H9 (cell line): ENCODE measurements around the gene FBXL7. TPM values are rescaled to one million over a fixed set of nuclear protein-coding genes. Genes with fewer than 3 reads are reported as not detected.

ENCODE experiments used
- DNase-seq: peaks from one replicate; pipeline ENCODE4 v3.0.0-alpha.2; 2017
- H2AFZ ChIP-seq: one replicate; pipeline ENCODE4 v1.6.1; 2013; ENCODE audit warnings: mild to moderate bottlenecking, low read length, control low read depth, moderate library complexity
- H2AK5ac ChIP-seq: 2 replicates; pipeline ENCODE4 v1.6.1; 2013; ENCODE audit warnings: low read length, control low read depth, mixed read lengths; ENCODE audit not compliant: insufficient read length
- H2BK120ac ChIP-seq: one replicate; pipeline ENCODE4 v1.6.1; 2013; ENCODE audit warnings: low read depth, mild to moderate bottlenecking, low read length, control low read depth, inconsistent platforms; ENCODE audit not compliant: poor library complexity, severe bottlenecking
- H2BK12ac ChIP-seq: 2 replicates; pipeline ENCODE4 v1.6.1; 2013; ENCODE audit warnings: low read length, control low read depth, mixed read lengths, low read depth; ENCODE audit not compliant: insufficient read length
- H2BK15ac ChIP-seq: 2 replicates; pipeline ENCODE4 v1.6.1; 2013; ENCODE audit warnings: low read depth, low read length, control low read depth
- H2BK20ac ChIP-seq: one replicate; pipeline ENCODE4 v1.6.1; 2013; ENCODE audit warnings: low read depth, mild to moderate bottlenecking, low read length, control low read depth, inconsistent platforms; ENCODE audit not compliant: poor library complexity, severe bottlenecking
- H2BK5ac ChIP-seq: 2 replicates; pipeline ENCODE4 v1.6.1; 2013; ENCODE audit warnings: low read length, control low read depth, mixed read lengths; ENCODE audit not compliant: insufficient read length
- H3K14ac ChIP-seq: 2 replicates; pipeline ENCODE4 v1.6.1; 2013; ENCODE audit warnings: low read length, control low read depth; ENCODE audit not compliant: insufficient read depth
- H3K18ac ChIP-seq: 2 replicates; pipeline ENCODE4 v1.6.1; 2013; ENCODE audit warnings: low read depth, mild to moderate bottlenecking, mixed read lengths, low read length, control low read depth; ENCODE audit not compliant: insufficient read length
- H3K23ac ChIP-seq: 2 replicates; pipeline ENCODE4 v1.6.1; 2013; ENCODE audit warnings: low read length, control low read depth, mixed read lengths, low read depth; ENCODE audit not compliant: insufficient read length
- H3K23me2 ChIP-seq: 2 replicates; pipeline ENCODE4 v1.6.1; 2013; ENCODE audit warnings: low read depth, mild to moderate bottlenecking, mixed read lengths, low read length, control low read depth; ENCODE audit not compliant: insufficient read length, poor library complexity, severe bottlenecking
- H3K27ac ChIP-seq: 2 replicates; pipeline ENCODE4 v1.5.1; 2013; ENCODE audit warnings: low read length, control low read depth, mixed read lengths, low read depth; ENCODE audit not compliant: insufficient read length
- H3K27me3 ChIP-seq: 2 replicates; pipeline ENCODE4 v1.6.1; 2013; ENCODE audit warnings: low read length, control low read depth, inconsistent platforms; ENCODE audit not compliant: insufficient read depth
- H3K4ac ChIP-seq: 2 replicates; pipeline ENCODE4 v1.6.1; 2013; ENCODE audit warnings: low read depth, mild to moderate bottlenecking, control low read depth, inconsistent platforms, low read length, moderate library complexity
- H3K4me1 ChIP-seq: 2 replicates; pipeline ENCODE4 v1.6.1; 2013; ENCODE audit warnings: low read length, control low read depth, inconsistent platforms; ENCODE audit not compliant: insufficient read depth
- H3K4me2 ChIP-seq: 2 replicates; pipeline ENCODE4 v1.6.1; 2013; ENCODE audit warnings: low read length, control low read depth, mixed read lengths; ENCODE audit not compliant: insufficient read length, insufficient read depth
- H3K56ac ChIP-seq: 2 replicates; pipeline ENCODE4 v1.6.1; 2013; ENCODE audit warnings: low read depth, mild to moderate bottlenecking, mixed read lengths, low read length, control low read depth; ENCODE audit not compliant: insufficient read length
- H3K79me1 ChIP-seq: 2 replicates; pipeline ENCODE4 v1.6.1; 2013; ENCODE audit warnings: low read depth, mild to moderate bottlenecking, moderate library complexity, low read length, control low read depth, inconsistent platforms; ENCODE audit not compliant: insufficient read depth, poor library complexity, severe bottlenecking
- H3K79me2 ChIP-seq: 2 replicates; pipeline ENCODE4 v1.6.1; 2013; ENCODE audit warnings: low read length, control low read depth, inconsistent platforms; ENCODE audit not compliant: insufficient read depth
- H3K9ac ChIP-seq: 2 replicates; pipeline ENCODE4 v1.6.1; 2013; ENCODE audit warnings: low read length, control low read depth, mixed read lengths; ENCODE audit not compliant: insufficient read length; ENCODE audit errors: extremely low read depth
- H3K9me3 ChIP-seq: one replicate; pipeline ENCODE4 v1.6.1; 2013; ENCODE audit warnings: low read depth, low read length, inconsistent platforms; ENCODE audit not compliant: control insufficient read depth
- H3T11ph ChIP-seq: one replicate; pipeline ENCODE4 v1.6.1; 2013; ENCODE audit warnings: mild to moderate bottlenecking, low read length, control low read depth, inconsistent platforms
- H4K20me1 ChIP-seq: one replicate; pipeline ENCODE4 v1.6.1; 2013; ENCODE audit not compliant: control insufficient read depth, insufficient read length, insufficient read depth
- H4K5ac ChIP-seq: 2 replicates; pipeline ENCODE4 v1.6.1; 2013; ENCODE audit warnings: low read depth, mild to moderate bottlenecking, mixed read lengths, low read length, control low read depth; ENCODE audit not compliant: insufficient read length
- H4K8ac ChIP-seq: replicated peaks from 2 replicates; pipeline ENCODE4 v1.6.1; 2013; ENCODE audit warnings: low read length, control low read depth, mixed read lengths, low read depth; ENCODE audit not compliant: insufficient read length
- H4K91ac ChIP-seq: 2 replicates; pipeline ENCODE4 v1.6.1; 2013; ENCODE audit warnings: low read depth, mild to moderate bottlenecking, moderate library complexity, mixed read lengths, low read length, control low read depth; ENCODE audit not compliant: insufficient read length
- H3K27ac Mint-ChIP-seq, 3 experiments: 2 replicates in 2 of 3; 3 replicates in 1 of 3; pipeline ENCODE4 v1.8.0; 2020 to 2021; ENCODE audit warnings: mixed read lengths in 3 of 3, mild to moderate bottlenecking in 1 of 3, moderate library complexity in 1 of 3
- H3K27me3 Mint-ChIP-seq: 2 replicates; pipeline ENCODE4 v1.8.0; 2021; ENCODE audit warnings: low read depth, mild to moderate bottlenecking, moderate library complexity, mixed read lengths
- H3K36me3 Mint-ChIP-seq, 3 experiments: 2 replicates in 2 of 3; 3 replicates in 1 of 3; pipeline ENCODE4 v1.8.0; 2020 to 2021; ENCODE audit warnings: low read depth in 3 of 3, mixed read lengths in 3 of 3; ENCODE audit not compliant: insufficient read depth in 1 of 3
- H3K4me1 Mint-ChIP-seq, 2 experiments: 2 replicates each; pipeline ENCODE4 v1.8.0; 2020; ENCODE audit warnings: mixed read lengths in 2 of 2
- H3K4me3 Mint-ChIP-seq, 2 experiments: 2 replicates in 1 of 2; 3 replicates in 1 of 2; pipeline ENCODE4 v1.8.0; 2020 to 2021; ENCODE audit warnings: mild to moderate bottlenecking in 2 of 2, mixed read lengths in 2 of 2, moderate library complexity in 1 of 2
- H3K9me3 Mint-ChIP-seq, 2 experiments: 2 replicates in 1 of 2; 3 replicates in 1 of 2; pipeline ENCODE4 v1.8.0; 2020; ENCODE audit warnings: mild to moderate bottlenecking in 2 of 2, mixed read lengths in 2 of 2, moderate library complexity in 1 of 2
- WGBS: extraction: QIAGEN DNeasy Blood & Tissue Kit; methylation state at CpG from one replicate; pipeline ENCODE4 v1.1.7; 2013; ENCODE audit warnings: missing lambda C conversion rate, low lambda C conversion rate, mixed read lengths; ENCODE audit not compliant: insufficient read length; ENCODE audit errors: extremely low coverage; 5-methylcytosine and 5-hydroxymethylcytosine counted together
- total RNA-seq: library from RNA; stranded (reverse); gene quantifications from 2 replicates; pipeline ENCODE4 v1.2.1, GENCODE V29; 2021
- TF ChIP-seq, protein P1 (sequence below): fragments of 200-600 bp; sonication (generic); conservative IDR thresholded peaks from 3 replicates; pipeline ENCODE4 v1.8.0; 2021; ENCODE audit warnings: antibody characterized with exemption, mild to moderate bottlenecking

Gene FBXL7
- total RNA-seq, 1 experiment from 2014 or later, result 14.6 TPM

GRCh38 chr5:15604986-15605385, 105.0 kb downstream of the FBXL7 start:
- Mint-ChIP-seq H3K27me3 (no peaks in the 10 kb centered on the region), H3K36me3 (peaks cover 3 to 17% (median 7%) of the 10 kb centered on the region in 3 experiments; a peak in 6 of 7 replicates), H3K9me3 (peaks cover 0 to 2% of the 10 kb centered on the region in 2 experiments; a peak in 1 of 5 replicates), H3K4me1 (peaks cover 23% of the 10 kb centered on the region in 2 experiments), H3K27ac (no peak overlapping the region; a peak in 1 of 7 replicates), H3K4me3 (no peak overlapping the region)
- H4K91ac ChIP-seq, result no peak overlapping the region
- H4K8ac ChIP-seq, result no peak overlapping the region
- no CpG with 5 or more reads among the region's 2 CpGs for WGBS
- no peak overlapping the region for H3K9ac ChIP-seq
- no peak for DNase-seq
- TF ChIP-seq, protein P1, sequence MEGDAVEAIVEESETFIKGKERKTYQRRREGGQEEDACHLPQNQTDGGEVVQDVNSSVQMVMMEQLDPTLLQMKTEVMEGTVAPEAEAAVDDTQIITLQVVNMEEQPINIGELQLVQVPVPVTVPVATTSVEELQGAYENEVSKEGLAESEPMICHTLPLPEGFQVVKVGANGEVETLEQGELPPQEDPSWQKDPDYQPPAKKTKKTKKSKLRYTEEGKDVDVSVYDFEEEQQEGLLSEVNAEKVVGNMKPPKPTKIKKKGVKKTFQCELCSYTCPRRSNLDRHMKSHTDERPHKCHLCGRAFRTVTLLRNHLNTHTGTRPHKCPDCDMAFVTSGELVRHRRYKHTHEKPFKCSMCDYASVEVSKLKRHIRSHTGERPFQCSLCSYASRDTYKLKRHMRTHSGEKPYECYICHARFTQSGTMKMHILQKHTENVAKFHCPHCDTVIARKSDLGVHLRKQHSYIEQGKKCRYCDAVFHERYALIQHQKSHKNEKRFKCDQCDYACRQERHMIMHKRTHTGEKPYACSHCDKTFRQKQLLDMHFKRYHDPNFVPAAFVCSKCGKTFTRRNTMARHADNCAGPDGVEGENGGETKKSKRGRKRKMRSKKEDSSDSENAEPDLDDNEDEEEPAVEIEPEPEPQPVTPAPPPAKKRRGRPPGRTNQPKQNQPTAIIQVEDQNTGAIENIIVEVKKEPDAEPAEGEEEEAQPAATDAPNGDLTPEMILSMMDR, result no peak
- no peak overlapping the region for H3K4ac ChIP-seq
- no peak overlapping the region for H3T11ph ChIP-seq
- no peaks in the 10 kb centered on the region for H4K20me1 ChIP-seq
- no peaks in the 10 kb centered on the region; the same call in 1 of the 2 replicates for H3K79me2 ChIP-seq
- H2BK120ac ChIP-seq, result no peak overlapping the region
- no peak overlapping the region for H3K18ac ChIP-seq
- no peak overlapping the region for H2BK5ac ChIP-seq
- H3K23me2 ChIP-seq, result no peaks in the 10 kb centered on the region
- no peak overlapping the region for H3K4me2 ChIP-seq
- H3K14ac ChIP-seq, result no peak overlapping the region
- H3K56ac ChIP-seq, result no peak overlapping the region
- H2BK15ac ChIP-seq, result no peak overlapping the region
- no peak overlapping the region for H4K5ac ChIP-seq
- H3K27me3 ChIP-seq, result no peaks in the 10 kb centered on the region
- H3K23ac ChIP-seq, result no peak overlapping the region
- H2BK12ac ChIP-seq, result no peak overlapping the region
- peaks cover 7% of the 10 kb centered on the region; the same call in 1 of the 2 replicates for H3K4me1 ChIP-seq
- no peaks in the 10 kb centered on the region for H3K9me3 ChIP-seq
- H2AK5ac ChIP-seq, result no peak overlapping the region
- H3K79me1 ChIP-seq, result no peaks in the 10 kb centered on the region
- no peak overlapping the region for H3K27ac ChIP-seq
- no peak overlapping the region for H2BK20ac ChIP-seq
- H2AFZ ChIP-seq, result no peak overlapping the region
